Forelimb muscle (tissue), 1 donor: ENCODE data around the gene OR51A2. TPM values are rescaled to one million over a fixed set of nuclear protein-coding genes. Genes with fewer than 3 reads are reported as not detected.

Source experiments
- polyA plus RNA-seq: library from polyadenylated mRNA; unstranded; fragments of 120-200 nt; gene quantifications from one replicate; pipeline ENCODE4 v1.2.1, GENCODE V29; 2013; ENCODE audit not compliant: insufficient read length

OR51A2 gene
- polyA plus RNA-seq, 1 donor, result not detected

Other genes starting within 250 kb of the OR51A2 start
- gene OR51F1, start 185.8 kb downstream of the OR51A2 start, polyA plus RNA-seq, result not detected
- not detected for gene OR52R1, start 151.3 kb downstream of the OR51A2 start, polyA plus RNA-seq
- gene OR51F2, start 134.4 kb downstream of the OR51A2 start, polyA plus RNA-seq, result not detected
- not detected for gene OR51S1, start 106.5 kb downstream of the OR51A2 start, polyA plus RNA-seq
- gene OR51T1, start 73.8 kb downstream of the OR51A2 start, polyA plus RNA-seq, result not detected
- not detected for gene OR51A7, start 51.9 kb downstream of the OR51A2 start, polyA plus RNA-seq
- gene OR51G2, start 36.4 kb downstream of the OR51A2 start, polyA plus RNA-seq, result not detected
- gene OR51G1, start 31.4 kb downstream of the OR51A2 start, polyA plus RNA-seq, result not detected
- not detected for gene OR51A4, start 8.1 kb downstream of the OR51A2 start, polyA plus RNA-seq
- gene OR51L1, start 39.1 kb upstream of the OR51A2 start, polyA plus RNA-seq, result 0.06 TPM
- not detected for gene OR52J3, start 90.8 kb upstream of the OR51A2 start, polyA plus RNA-seq
- not detected for gene OR52E2, start 103.9 kb upstream of the OR51A2 start, polyA plus RNA-seq
- gene OR52E1, start 113.9 kb upstream of the OR51A2 start, polyA plus RNA-seq, result not detected
- gene OR52A5, start 182.6 kb upstream of the OR51A2 start, polyA plus RNA-seq, result not detected
- gene OR52A1, start 199.0 kb upstream of the OR51A2 start, polyA plus RNA-seq, result 0.03 TPM
- gene OR51V1, start 245.0 kb upstream of the OR51A2 start, polyA plus RNA-seq, result not detected